ENCODE data around the gene OR11A1.

- no peak for TF ChIP-seq CTCF (IDR thresholded peaks at IDR 0.05; ENCODE audit: low read depth, low read length)
- TF ChIP-seq EZH2phosphoT487 (IDR thresholded peaks at IDR 0.05; ENCODE audit: low read depth) = no peak
Measured at GRCh38 chr6:29478740-29479139, 21.9 kb upstream of the OR11A1 start.

Data from OCI-LY3 (cell line).